ENCODE data around the gene ANTXR2. TPM values are rescaled to one million over a fixed set of nuclear protein-coding genes. Genes with fewer than 3 reads are reported as not detected.

ANTXR2 gene
- total RNA-seq, 4 donors from 2014 or later, result 319 to 518 (median 329) TPM

GRCh38 chr4:79918292-79918691 is 154.7 kb downstream of the ANTXR2 start:
- Histone ChIP-seq H3K27me3 (no peaks in the 10 kb centered on the region), H3K4me3 (no peak overlapping the region), H3K4me1 (peaks cover 0 to 43% (median 32%) of the 10 kb centered on the region in 4 donors), H3K27ac (replicated peaks in 1 of 4) (no peak overlapping the region), H3K36me3 (no peaks in the 10 kb centered on the region), H3K9me3 (no peaks in the 10 kb centered on the region)
- TF ChIP-seq POLR2AphosphoS5 (IDR thresholded peaks at IDR 0.05) (no peak), EP300 (IDR thresholded peaks at IDR 0.05) (no peak), POLR2A (IDR thresholded peaks at IDR 0.05; ENCODE audit: low read depth) (no peak), CTCF (IDR thresholded peaks at IDR 0.05) (no peak)
- intact Hi-C loops (cut with DNase I), result no loop called here
- 97% methylated on average over 3 of the region's 3 CpGs for WGBS
- DNase-seq (ENCODE audit: extremely low spot score), result no peak

- peak in 2 of 3 experiments; percentile 32 to 46 for TF ChIP-seq CTCF (IDR thresholded peaks at IDR 0.05)
- TF ChIP-seq EP300 (IDR thresholded peaks at IDR 0.05), result no peak
- TF ChIP-seq POLR2A (IDR thresholded peaks at IDR 0.05; ENCODE audit: low read depth), result no peak
- TF ChIP-seq POLR2AphosphoS5 (IDR thresholded peaks at IDR 0.05), result no peak
- H3K9me3 ChIP-seq, result no peaks in the 10 kb centered on the region
- 93% methylated on average over 1 of the region's 1 CpG for WGBS
- intact Hi-C loops (cut with DNase I), result no loop called here
- no peak overlapping the region for H3K4me3 ChIP-seq
- H3K36me3 ChIP-seq, result no peaks in the 10 kb centered on the region
- no peaks in the 10 kb centered on the region for H3K27me3 ChIP-seq
- H3K4me1 ChIP-seq, result peaks cover 0 to 52% (median 37%) of the 10 kb centered on the region in 4 donors
- peak overlapping the region in 2 of 4 donors; percentile 11 to 14 for H3K27ac ChIP-seq (replicated peaks in 1 of 4)
- no peak for DNase-seq (ENCODE audit: extremely low spot score)
Observed at GRCh38 chr4:79917246-79917645, 155.8 kb downstream of the ANTXR2 start.

DNA sequence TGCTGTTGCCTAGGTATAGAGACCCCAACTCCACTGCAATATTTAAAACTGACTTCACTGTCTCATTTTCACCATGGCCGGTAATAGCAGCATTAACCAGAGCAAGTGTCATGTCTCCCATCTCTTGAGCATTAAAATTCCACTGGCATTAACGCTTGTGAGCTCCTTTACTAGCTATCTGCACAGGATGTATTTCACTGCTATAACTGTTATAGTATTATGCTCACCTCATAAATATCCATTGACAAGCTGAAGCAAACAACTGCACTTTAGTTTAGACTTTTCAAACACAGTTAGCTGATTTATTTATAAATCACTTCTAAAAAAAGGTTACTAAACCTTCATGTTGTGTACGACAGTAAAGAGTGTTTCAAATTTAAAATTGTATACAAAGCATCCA is 157.8 kb downstream of the ANTXR2 start:
- peaks cover 0 to 46% (median 37%) of the 10 kb centered on the region in 4 donors for H3K4me1 ChIP-seq
- H3K27me3 ChIP-seq, result no peaks in the 10 kb centered on the region
- TF ChIP-seq EP300 (IDR thresholded peaks at IDR 0.05), result no peak
- TF ChIP-seq CTCF (IDR thresholded peaks at IDR 0.05), result no peak
- peak in 1 of 2 donors; percentile 31 for TF ChIP-seq POLR2AphosphoS5 (IDR thresholded peaks at IDR 0.05)
- TF ChIP-seq POLR2A (IDR thresholded peaks at IDR 0.05; ENCODE audit: low read depth), result no peak
- intact Hi-C loops (cut with DNase I), result no loop called here
- no peak overlapping the region for H3K4me3 ChIP-seq
- no peak for DNase-seq (ENCODE audit: extremely low spot score)
- WGBS, result 57% methylated on average over 3 of the region's 3 CpGs
- no peaks in the 10 kb centered on the region for H3K36me3 ChIP-seq
- no peaks in the 10 kb centered on the region for H3K9me3 ChIP-seq
- H3K27ac ChIP-seq (replicated peaks in 1 of 4), result peak overlapping the region; percentile 65 to 75 (median 66)

DNA sequence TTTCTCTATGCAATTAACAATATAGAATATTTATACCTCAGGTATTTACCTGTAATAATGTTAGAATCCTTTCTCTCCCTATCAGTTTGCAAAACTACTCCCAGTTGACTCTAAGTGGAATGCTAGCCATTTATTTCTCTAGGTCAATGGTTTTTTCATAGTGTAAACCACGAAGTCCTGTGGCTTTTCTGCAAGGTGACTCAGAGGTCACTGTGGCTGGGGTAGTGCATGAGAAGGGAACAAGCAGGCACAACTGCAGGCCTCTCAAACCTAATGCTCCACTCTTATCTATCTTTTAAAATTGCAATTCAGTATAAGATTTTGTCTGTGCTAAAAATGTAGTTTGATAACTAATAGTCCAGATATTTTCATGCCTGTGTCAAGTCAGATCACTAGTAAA is 159.4 kb downstream of the ANTXR2 start:
- Histone ChIP-seq H3K27me3 (no peaks in the 10 kb centered on the region), H3K4me3 (no peak overlapping the region), H3K27ac (replicated peaks in 1 of 4) (peak overlapping the region; percentile 65 to 75 (median 66)), H3K36me3 (no peaks in the 10 kb centered on the region), H3K9me3 (no peaks in the 10 kb centered on the region), H3K4me1 (peaks cover 0 to 47% (median 37%) of the 10 kb centered on the region in 4 donors)
- 11% methylated on average over 1 of the region's 1 CpG for WGBS
- intact Hi-C loops (cut with DNase I), result no loop called here
- TF ChIP-seq EP300 (IDR thresholded peaks at IDR 0.05), result no peak
- no peak for TF ChIP-seq CTCF (IDR thresholded peaks at IDR 0.05)
- TF ChIP-seq POLR2AphosphoS5 (IDR thresholded peaks at IDR 0.05), result no peak
- no peak for TF ChIP-seq POLR2A (IDR thresholded peaks at IDR 0.05; ENCODE audit: low read depth)
- no peak for DNase-seq (ENCODE audit: extremely low spot score)

DNA sequence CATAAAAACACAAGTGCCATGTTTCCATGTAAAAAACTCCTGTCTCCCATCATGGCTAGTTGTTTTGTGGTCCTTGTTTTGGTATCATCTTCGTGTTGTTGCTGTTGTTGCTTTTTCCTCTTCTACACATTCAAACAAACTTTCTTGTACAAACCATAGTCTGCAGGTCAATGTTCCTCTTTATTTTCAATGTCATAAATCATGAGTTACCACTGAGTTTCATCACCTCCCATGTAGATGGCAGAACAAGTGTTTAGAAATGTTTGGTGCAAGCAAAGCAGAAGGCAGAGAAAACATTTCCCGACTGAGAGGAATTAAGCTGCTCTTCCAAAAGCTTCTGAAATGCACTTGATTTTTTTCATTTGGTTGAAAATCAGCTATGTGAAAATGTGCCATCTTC is 166.0 kb downstream of the ANTXR2 start:
- WGBS, result 81% methylated on average over 2 of the region's 2 CpGs

More for the DNA sequence above, 166.0 kb downstream of the ANTXR2 start:
- Histone ChIP-seq H3K27me3 (no peaks in the 10 kb centered on the region), H3K9me3 (no peaks in the 10 kb centered on the region), H3K4me1 (peaks cover 0 to 14% (median 6%) of the 10 kb centered on the region in 4 donors), H3K27ac (replicated peaks in 1 of 4) (no peak overlapping the region), H3K36me3 (peaks cover 22 to 36% (median 24%) of the 10 kb centered on the region in 4 donors), H3K4me3 (no peak overlapping the region)
- TF ChIP-seq POLR2AphosphoS5 (IDR thresholded peaks at IDR 0.05), result no peak
- intact Hi-C loops (cut with DNase I), result no loop called here
- DNase-seq (ENCODE audit: extremely low spot score), result no peak

All from esophagus muscularis mucosa (tissue), 4 donors.